ENCODE results near the gene LYZL6.

LYZL6 gene

GRCh38 chr17:35977509-35977908 lies 34.0 kb upstream of the LYZL6 start:
- Histone ChIP-seq H3K27ac (ENCODE audit: low read depth, low read length) (no peak overlapping the region), H3K4me3 (ENCODE audit: low read depth in 1 of 5, low read length in 5 of 5) (no peak overlapping the region)

GRCh38 chr17:35973333-35974260 lies 30.1 kb upstream of the LYZL6 start:
- Histone ChIP-seq H3K27me3 (ENCODE audit: control insufficient read depth in 5 of 5, insufficient read depth in 4 of 5, low read length in 5 of 5) (peaks cover 0 to 5% (median 0%) of the 10 kb centered on the region in 5 donors), H3K4me1 (ENCODE audit: control insufficient read depth in 5 of 5, insufficient read depth in 5 of 5, low read length in 5 of 5) (peaks cover 2 to 41% (median 14%) of the 10 kb centered on the region in 5 donors), H3K9me3 (ENCODE audit: control insufficient read depth in 5 of 5, low read length in 5 of 5) (no peaks in the 10 kb centered on the region), H3K4me3 (ENCODE audit: low read depth in 1 of 5, low read length in 5 of 5) (no peak overlapping the region), H3K36me3 (ENCODE audit: control insufficient read depth in 5 of 5, insufficient read depth in 5 of 5, low read length in 5 of 5) (no peaks in the 10 kb centered on the region), H3K27ac (ENCODE audit: low read depth, low read length) (peak overlapping the region; percentile 27), H3K9ac (ENCODE audit: low read length in 5 of 5) (no peak overlapping the region)

More at GRCh38 chr17:35977509-35977908, 34.0 kb upstream of the LYZL6 start:
- no peak overlapping the region for H3K9ac ChIP-seq (ENCODE audit: low read length in 5 of 5)
- H3K9me3 ChIP-seq (ENCODE audit: control insufficient read depth in 5 of 5, low read length in 5 of 5), result no peaks in the 10 kb centered on the region
- peaks cover 0 to 33% (median 10%) of the 10 kb centered on the region in 5 donors for H3K4me1 ChIP-seq (ENCODE audit: control insufficient read depth in 5 of 5, insufficient read depth in 5 of 5, low read length in 5 of 5)
- peaks cover 0 to 6% (median 0%) of the 10 kb centered on the region in 5 donors for H3K36me3 ChIP-seq (ENCODE audit: control insufficient read depth in 5 of 5, insufficient read depth in 5 of 5, low read length in 5 of 5)
- H3K27me3 ChIP-seq (ENCODE audit: control insufficient read depth in 5 of 5, insufficient read depth in 4 of 5, low read length in 5 of 5), result peaks cover 0 to 5% (median 0%) of the 10 kb centered on the region in 5 donors

GRCh38 chr17:35972945-35973332 lies 29.4 kb upstream of the LYZL6 start:
- peak overlapping the region; percentile 27 for H3K27ac ChIP-seq (ENCODE audit: low read depth, low read length)
- no peaks in the 10 kb centered on the region for H3K9me3 ChIP-seq (ENCODE audit: control insufficient read depth in 5 of 5, low read length in 5 of 5)
- H3K36me3 ChIP-seq (ENCODE audit: control insufficient read depth in 5 of 5, insufficient read depth in 5 of 5, low read length in 5 of 5), result no peaks in the 10 kb centered on the region
- no peak overlapping the region for H3K9ac ChIP-seq (ENCODE audit: low read length in 5 of 5)
- H3K4me3 ChIP-seq (ENCODE audit: low read depth in 1 of 5, low read length in 5 of 5), result no peak overlapping the region
- H3K27me3 ChIP-seq (ENCODE audit: control insufficient read depth in 5 of 5, insufficient read depth in 4 of 5, low read length in 5 of 5), result peaks cover 0 to 1% (median 0%) of the 10 kb centered on the region in 5 donors
- H3K4me1 ChIP-seq (ENCODE audit: control insufficient read depth in 5 of 5, insufficient read depth in 5 of 5, low read length in 5 of 5), result peaks cover 2 to 41% (median 14%) of the 10 kb centered on the region in 5 donors

- peaks cover 2 to 41% (median 14%) of the 10 kb centered on the region in 5 donors for H3K4me1 ChIP-seq (ENCODE audit: control insufficient read depth in 5 of 5, insufficient read depth in 5 of 5, low read length in 5 of 5)
- peak overlapping the region; percentile 27 for H3K27ac ChIP-seq (ENCODE audit: low read depth, low read length)
- no peak overlapping the region for H3K9ac ChIP-seq (ENCODE audit: low read length in 5 of 5)
- H3K36me3 ChIP-seq (ENCODE audit: control insufficient read depth in 5 of 5, insufficient read depth in 5 of 5, low read length in 5 of 5), result no peaks in the 10 kb centered on the region
- H3K27me3 ChIP-seq (ENCODE audit: control insufficient read depth in 5 of 5, insufficient read depth in 4 of 5, low read length in 5 of 5), result no peaks in the 10 kb centered on the region
- H3K9me3 ChIP-seq (ENCODE audit: control insufficient read depth in 5 of 5, low read length in 5 of 5), result no peaks in the 10 kb centered on the region
- H3K4me3 ChIP-seq (ENCODE audit: low read depth in 1 of 5, low read length in 5 of 5), result no peak overlapping the region
These were observed 29.0 kb upstream of the LYZL6 start for GRCh38 chr17:35972535-35972934.

- Histone ChIP-seq H3K4me3 (ENCODE audit: low read depth in 1 of 5, low read length in 5 of 5) (no peak overlapping the region), H3K36me3 (ENCODE audit: control insufficient read depth in 5 of 5, insufficient read depth in 5 of 5, low read length in 5 of 5) (no peaks in the 10 kb centered on the region)
These were observed 28.6 kb upstream of the LYZL6 start for GRCh38 chr17:35972066-35972465.

GRCh38 chr17:35969558-35970380 lies 26.3 kb upstream of the LYZL6 start:
- Histone ChIP-seq H3K4me1 (ENCODE audit: control insufficient read depth in 5 of 5, insufficient read depth in 5 of 5, low read length in 5 of 5) (peaks cover 0 to 35% (median 10%) of the 10 kb centered on the region in 5 donors), H3K36me3 (ENCODE audit: control insufficient read depth in 5 of 5, insufficient read depth in 5 of 5, low read length in 5 of 5) (no peaks in the 10 kb centered on the region), H3K27me3 (ENCODE audit: control insufficient read depth in 5 of 5, insufficient read depth in 4 of 5, low read length in 5 of 5) (no peaks in the 10 kb centered on the region), H3K27ac (ENCODE audit: low read depth, low read length) (no peak overlapping the region), H3K4me3 (ENCODE audit: low read depth in 1 of 5, low read length in 5 of 5) (no peak overlapping the region), H3K9ac (ENCODE audit: low read length in 5 of 5) (no peak overlapping the region), H3K9me3 (ENCODE audit: control insufficient read depth in 5 of 5, low read length in 5 of 5) (no peaks in the 10 kb centered on the region)

More at GRCh38 chr17:35972066-35972465, 28.6 kb upstream of the LYZL6 start:
- Histone ChIP-seq H3K4me1 (ENCODE audit: control insufficient read depth in 5 of 5, insufficient read depth in 5 of 5, low read length in 5 of 5) (peaks cover 2 to 41% (median 14%) of the 10 kb centered on the region in 5 donors), H3K9ac (ENCODE audit: low read length in 5 of 5) (no peak overlapping the region), H3K9me3 (ENCODE audit: control insufficient read depth in 5 of 5, low read length in 5 of 5) (no peaks in the 10 kb centered on the region), H3K27ac (ENCODE audit: low read depth, low read length) (no peak overlapping the region), H3K27me3 (ENCODE audit: control insufficient read depth in 5 of 5, insufficient read depth in 4 of 5, low read length in 5 of 5) (no peaks in the 10 kb centered on the region)

GRCh38 chr17:35968520-35969054 lies 25.1 kb upstream of the LYZL6 start:
- Histone ChIP-seq H3K4me1 (ENCODE audit: control insufficient read depth in 5 of 5, insufficient read depth in 5 of 5, low read length in 5 of 5) (peaks cover 0 to 30% (median 6%) of the 10 kb centered on the region in 5 donors), H3K9me3 (ENCODE audit: control insufficient read depth in 5 of 5, low read length in 5 of 5) (no peaks in the 10 kb centered on the region), H3K9ac (ENCODE audit: low read length in 5 of 5) (no peak overlapping the region), H3K4me3 (ENCODE audit: low read depth in 1 of 5, low read length in 5 of 5) (no peak overlapping the region), H3K27me3 (ENCODE audit: control insufficient read depth in 5 of 5, insufficient read depth in 4 of 5, low read length in 5 of 5) (no peaks in the 10 kb centered on the region), H3K27ac (ENCODE audit: low read depth, low read length) (no peak overlapping the region), H3K36me3 (ENCODE audit: control insufficient read depth in 5 of 5, insufficient read depth in 5 of 5, low read length in 5 of 5) (no peaks in the 10 kb centered on the region)

- no peaks in the 10 kb centered on the region for H3K9me3 ChIP-seq (ENCODE audit: control insufficient read depth in 5 of 5, low read length in 5 of 5)
- no peak overlapping the region for H3K4me3 ChIP-seq (ENCODE audit: low read depth in 1 of 5, low read length in 5 of 5)
- H3K27ac ChIP-seq (ENCODE audit: low read depth, low read length), result no peak overlapping the region
- H3K4me1 ChIP-seq (ENCODE audit: control insufficient read depth in 5 of 5, insufficient read depth in 5 of 5, low read length in 5 of 5), result peaks cover 0 to 6% (median 4%) of the 10 kb centered on the region in 5 donors
- no peaks in the 10 kb centered on the region for H3K36me3 ChIP-seq (ENCODE audit: control insufficient read depth in 5 of 5, insufficient read depth in 5 of 5, low read length in 5 of 5)
- no peaks in the 10 kb centered on the region for H3K27me3 ChIP-seq (ENCODE audit: control insufficient read depth in 5 of 5, insufficient read depth in 4 of 5, low read length in 5 of 5)
- no peak overlapping the region for H3K9ac ChIP-seq (ENCODE audit: low read length in 5 of 5)
These were observed 21.8 kb upstream of the LYZL6 start for GRCh38 chr17:35965272-35965671.

- no peaks in the 10 kb centered on the region for H3K4me1 ChIP-seq (ENCODE audit: control insufficient read depth in 5 of 5, insufficient read depth in 5 of 5, low read length in 5 of 5)
- H3K9me3 ChIP-seq (ENCODE audit: control insufficient read depth in 5 of 5, low read length in 5 of 5), result no peaks in the 10 kb centered on the region
- H3K9ac ChIP-seq (ENCODE audit: low read length in 5 of 5), result no peak overlapping the region
- H3K27ac ChIP-seq (ENCODE audit: low read depth, low read length), result no peak overlapping the region
- peaks cover 0 to 2% (median 0%) of the 10 kb centered on the region in 5 donors for H3K27me3 ChIP-seq (ENCODE audit: control insufficient read depth in 5 of 5, insufficient read depth in 4 of 5, low read length in 5 of 5)
- no peaks in the 10 kb centered on the region for H3K36me3 ChIP-seq (ENCODE audit: control insufficient read depth in 5 of 5, insufficient read depth in 5 of 5, low read length in 5 of 5)
- no peak overlapping the region for H3K4me3 ChIP-seq (ENCODE audit: low read depth in 1 of 5, low read length in 5 of 5)
These were observed 20.1 kb upstream of the LYZL6 start for GRCh38 chr17:35963663-35964062.

Data from subcutaneous abdominal adipose tissue (tissue), 5 donors.